PFSK-1 (cell line): ENCODE data around the gene ZCCHC24. TPM values are rescaled to one million over a fixed set of nuclear protein-coding genes. Genes with fewer than 3 reads are reported as not detected.

ENCODE experiments used
- FOXP2 ChIP-seq: optimal IDR thresholded peaks from 2 replicates; pipeline ENCODE3; 2011; ENCODE audit warnings: borderline replicate concordance, control low read depth, inconsistent platforms; ENCODE audit not compliant: insufficient read depth; ENCODE audit errors: extremely low read length, extremely low read depth
- POLR2AphosphoS5 ChIP-seq: IDR thresholded peaks from 2 replicates; pipeline ENCODE4 v1.6.1; 2012; ENCODE audit warnings: low read depth, mild to moderate bottlenecking, control low read depth, low read length, moderate library complexity
- REST ChIP-seq, 2 experiments: IDR thresholded peaks; 2 replicates each; pipeline versions ENCODE4 v1.6.1 to v1.8.0; 2011 to 2012; ENCODE audit warnings: low read depth in 2 of 2, low read length in 2 of 2, control low read depth in 1 of 2, inconsistent platforms in 1 of 2, mild to moderate bottlenecking in 1 of 2, moderate library complexity in 1 of 2; ENCODE audit not compliant: insufficient read depth in 1 of 2
- SIN3A ChIP-seq: IDR thresholded peaks from 2 replicates; pipeline ENCODE4 v1.6.1; 2012; ENCODE audit warnings: mild to moderate bottlenecking, low read length, moderate library complexity, borderline replicate concordance; ENCODE audit not compliant: insufficient read depth
- TAF1 ChIP-seq: IDR thresholded peaks from 2 replicates; pipeline ENCODE4 v1.6.1; 2012; ENCODE audit warnings: low read length, control low read depth, borderline replicate concordance; ENCODE audit not compliant: insufficient read depth
- polyA plus RNA-seq: library from polyadenylated mRNA; unstranded; fragments of >200 nt; gene quantifications from one replicate; pipeline ENCODE4 v1.2.1, GENCODE V29; 2012; ENCODE audit warnings: low read depth, missing spikeins; ENCODE audit not compliant: insufficient read length

ZCCHC24 gene
- 73.6 TPM for polyA plus RNA-seq

DNA sequence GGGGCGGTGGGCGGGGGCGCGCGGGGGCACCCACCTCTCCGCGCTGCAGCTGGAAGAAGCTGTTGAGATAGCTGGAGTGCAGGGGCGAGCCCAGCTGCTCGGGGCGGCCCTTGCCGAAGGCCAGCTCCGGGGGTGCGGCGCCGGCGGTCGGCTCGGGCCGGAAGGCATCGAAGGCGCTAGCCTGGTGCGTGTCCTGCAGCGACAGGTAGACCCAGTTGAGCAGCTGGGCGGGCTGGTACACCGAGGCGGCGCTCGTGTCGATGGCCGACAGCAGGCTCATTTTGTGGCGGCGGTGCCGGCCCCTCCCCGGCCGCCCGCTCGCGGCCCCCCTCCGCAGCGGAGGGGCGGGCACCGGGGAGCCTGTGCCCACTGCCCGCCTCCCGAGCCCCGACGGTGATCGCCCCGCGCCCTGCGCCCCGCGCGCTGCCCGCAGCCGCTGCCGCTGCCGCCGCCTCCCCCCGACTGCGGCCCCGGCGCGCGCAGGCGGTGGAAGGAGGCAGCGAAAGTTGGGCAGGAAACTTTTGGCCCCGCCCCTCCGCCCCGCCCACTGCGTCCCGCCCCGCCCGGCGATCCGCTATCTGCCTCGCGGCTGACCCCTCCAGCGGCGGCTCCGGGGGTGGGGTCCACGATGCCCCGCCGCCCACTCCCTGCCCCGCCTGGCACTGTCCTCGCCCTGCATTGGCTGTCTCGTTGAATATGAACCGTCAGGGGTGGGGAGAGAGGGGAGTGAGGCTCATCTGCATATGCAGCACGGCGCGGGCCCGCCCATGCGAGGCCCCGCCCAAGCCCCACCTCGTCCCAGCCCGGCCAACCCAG, at the start of gene ZCCHC24:
Gene ZCCHC24 (minus strand): TSS at position 464 of the 816 bp plus-strand sequence. CDS start 184 bp downstream, at position 280.
- no peak; the same call in 1 of the 2 replicates for TF ChIP-seq POLR2AphosphoS5
- TF ChIP-seq FOXP2, result peak; percentile 66

GRCh38 chr10:79493806-79494205, 48.4 kb upstream of the ZCCHC24 start:
- TF ChIP-seq REST (IDR thresholded peaks at IDR 0.05; ENCODE audit: insufficient read depth in 1 of 2, low read depth in 2 of 2, low read length in 2 of 2) (no peak), FOXP2 (no peak), SIN3A (no peak), TAF1 (no peak), POLR2AphosphoS5 (no peak)

- TF ChIP-seq FOXP2 (no peak), POLR2AphosphoS5 (no peak), REST (IDR thresholded peaks at IDR 0.05; ENCODE audit: insufficient read depth in 1 of 2, low read depth in 2 of 2, low read length in 2 of 2) (no peak), SIN3A (no peak), TAF1 (no peak)
Measured at GRCh38 chr10:79492839-79493238, 47.4 kb upstream of the ZCCHC24 start.

- TF ChIP-seq FOXP2 (no peak), POLR2AphosphoS5 (no peak), REST (IDR thresholded peaks at IDR 0.05; ENCODE audit: insufficient read depth in 1 of 2, low read depth in 2 of 2, low read length in 2 of 2) (no peak), SIN3A (no peak), TAF1 (no peak)
Measured at GRCh38 chr10:79492256-79492655, 46.8 kb upstream of the ZCCHC24 start.

DNA sequence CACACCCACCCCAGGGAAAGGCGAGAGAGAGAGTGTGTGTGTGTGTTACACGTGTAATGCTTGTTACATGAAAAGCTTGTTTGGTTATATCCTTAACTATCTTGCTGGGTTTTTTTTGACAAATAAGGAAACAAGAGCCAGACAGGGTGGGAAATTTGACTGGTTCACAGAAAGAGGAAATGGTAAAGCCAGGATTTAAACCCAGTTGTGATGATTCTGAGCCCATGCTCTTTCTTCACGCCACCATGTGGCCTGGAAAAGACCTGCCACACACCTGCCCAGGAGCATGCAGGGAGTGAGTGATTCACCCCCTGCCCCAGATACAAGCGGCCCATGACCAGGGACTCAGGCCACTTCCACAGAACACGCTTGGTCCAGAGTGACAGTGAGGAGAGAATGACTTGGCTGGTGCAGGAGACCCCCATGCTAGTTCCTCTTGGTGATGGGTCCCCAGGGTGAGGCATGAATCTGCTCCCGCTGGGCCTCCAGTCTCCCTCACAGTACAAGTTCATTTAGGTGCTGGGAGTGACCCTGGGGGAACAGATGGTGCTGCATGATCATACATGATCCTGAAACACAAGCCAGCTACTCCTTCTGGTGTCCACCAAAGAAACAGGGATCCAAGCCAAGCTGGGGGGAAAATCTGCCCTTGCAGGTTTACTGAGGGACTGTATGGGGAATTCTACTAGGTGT, 45.9 kb upstream of the ZCCHC24 start:
- TF ChIP-seq FOXP2, result no peak
- no peak for TF ChIP-seq SIN3A
- no peak for TF ChIP-seq REST (IDR thresholded peaks at IDR 0.05; ENCODE audit: insufficient read depth in 1 of 2, low read depth in 2 of 2, low read length in 2 of 2)
- no peak for TF ChIP-seq TAF1
- no peak for TF ChIP-seq POLR2AphosphoS5
